IMR-90 (cell line): ENCODE results near the gene SLC66A1.
"Not testable (repeated sequence)": the region's sequence is repeated elsewhere in the genome, so short reads cannot be mapped to it uniquely, and the experiment has no call there.

Experiments used
- BHLHE40 ChIP-seq: fragments of 150-350 bp; IDR thresholded peaks from 2 replicates; pipeline ENCODE4 v1.6.1; 2016; ENCODE audit warnings: mild to moderate bottlenecking, low read depth, low read length
- CEBPB ChIP-seq: IDR thresholded peaks from 2 replicates; pipeline ENCODE4 v1.6.1; 2012; ENCODE audit warnings: low read depth, low read length, improper control_type of control experiment
- MAFK ChIP-seq: IDR thresholded peaks from 2 replicates; pipeline ENCODE4 v1.6.1; 2012; ENCODE audit warnings: low read depth, low read length, improper control_type of control experiment
- MAZ ChIP-seq: IDR thresholded peaks from 2 replicates; pipeline ENCODE4 v1.6.1; 2012; ENCODE audit warnings: low read depth, mild to moderate bottlenecking, low read length, improper control_type of control experiment, moderate library complexity, borderline replicate concordance
- POLR2A ChIP-seq: IDR thresholded peaks from 2 replicates; pipeline ENCODE4 v1.6.1; 2012; ENCODE audit warnings: mild to moderate bottlenecking, low read depth, low read length
- RAD21 ChIP-seq: IDR thresholded peaks from 2 replicates; pipeline ENCODE4 v1.6.1; 2012; ENCODE audit warnings: low read length, improper control_type of control experiment
- RCOR1 ChIP-seq: IDR thresholded peaks from 2 replicates; pipeline ENCODE4 v1.6.1; 2012; ENCODE audit warnings: mild to moderate bottlenecking, low read length, improper control_type of control experiment; ENCODE audit not compliant: insufficient replicate concordance
- RFX5 ChIP-seq: IDR thresholded peaks from 2 replicates; pipeline ENCODE4 v1.8.0; 2012; ENCODE audit warnings: low read depth, mild to moderate bottlenecking, low read length, moderate library complexity
- TF ChIP-seq, protein P1 (sequence below): conservative IDR thresholded peaks from 2 replicates; pipeline ENCODE4 v1.5.1; 2012; ENCODE audit warnings: mild to moderate bottlenecking, low read depth, low read length, improper control_type of control experiment
- TF ChIP-seq, protein P2 (sequence below): fragments of 150-350 bp; IDR thresholded peaks from 2 replicates; pipeline ENCODE4 v1.6.1; 2017; ENCODE audit warnings: mild to moderate bottlenecking, antibody characterized with exemption, low read length, low read depth

DNA sequence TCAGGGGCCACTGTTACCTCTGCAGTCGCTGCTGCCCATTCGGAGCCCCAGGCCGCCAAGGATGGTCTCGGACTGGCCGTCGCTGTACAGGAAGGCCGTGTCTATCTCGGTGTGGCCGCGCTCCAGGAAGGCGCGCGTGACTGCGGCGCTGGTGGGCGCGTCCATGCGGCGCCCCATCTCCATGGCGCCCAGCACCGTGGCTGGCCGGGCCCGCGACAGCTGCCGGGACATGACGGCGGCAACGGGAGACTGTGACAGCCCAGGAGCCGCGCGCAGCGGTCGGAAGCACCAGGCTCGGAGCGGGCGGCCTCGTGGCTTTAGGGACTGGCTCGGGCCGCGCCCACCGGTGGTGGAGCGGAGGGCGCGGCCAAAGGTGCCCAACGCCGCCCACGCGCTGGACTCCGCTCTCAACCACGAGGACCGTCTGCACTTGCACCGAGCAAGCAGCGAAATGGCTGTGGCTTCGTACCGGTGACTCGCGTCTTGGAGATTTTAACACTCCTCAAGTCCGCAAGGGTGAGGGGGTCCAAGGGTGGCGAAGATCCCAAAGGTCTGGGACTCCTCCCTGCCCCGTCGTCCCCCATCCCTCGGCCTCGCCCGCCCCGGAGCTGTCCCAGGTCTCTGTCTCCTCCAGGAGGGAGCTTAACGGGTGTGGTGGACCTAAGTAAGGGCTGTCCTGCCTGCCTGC lies 38.1 kb upstream of the SLC66A1 start:
- TF ChIP-seq, protein P1, sequence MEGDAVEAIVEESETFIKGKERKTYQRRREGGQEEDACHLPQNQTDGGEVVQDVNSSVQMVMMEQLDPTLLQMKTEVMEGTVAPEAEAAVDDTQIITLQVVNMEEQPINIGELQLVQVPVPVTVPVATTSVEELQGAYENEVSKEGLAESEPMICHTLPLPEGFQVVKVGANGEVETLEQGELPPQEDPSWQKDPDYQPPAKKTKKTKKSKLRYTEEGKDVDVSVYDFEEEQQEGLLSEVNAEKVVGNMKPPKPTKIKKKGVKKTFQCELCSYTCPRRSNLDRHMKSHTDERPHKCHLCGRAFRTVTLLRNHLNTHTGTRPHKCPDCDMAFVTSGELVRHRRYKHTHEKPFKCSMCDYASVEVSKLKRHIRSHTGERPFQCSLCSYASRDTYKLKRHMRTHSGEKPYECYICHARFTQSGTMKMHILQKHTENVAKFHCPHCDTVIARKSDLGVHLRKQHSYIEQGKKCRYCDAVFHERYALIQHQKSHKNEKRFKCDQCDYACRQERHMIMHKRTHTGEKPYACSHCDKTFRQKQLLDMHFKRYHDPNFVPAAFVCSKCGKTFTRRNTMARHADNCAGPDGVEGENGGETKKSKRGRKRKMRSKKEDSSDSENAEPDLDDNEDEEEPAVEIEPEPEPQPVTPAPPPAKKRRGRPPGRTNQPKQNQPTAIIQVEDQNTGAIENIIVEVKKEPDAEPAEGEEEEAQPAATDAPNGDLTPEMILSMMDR, result not testable (repeated sequence)
- TF ChIP-seq RCOR1, POLR2A, RAD21, BHLHE40, MAFK, RFX5, MAZ, CEBPB: not testable (repeated sequence)
- TF ChIP-seq, protein P2, sequence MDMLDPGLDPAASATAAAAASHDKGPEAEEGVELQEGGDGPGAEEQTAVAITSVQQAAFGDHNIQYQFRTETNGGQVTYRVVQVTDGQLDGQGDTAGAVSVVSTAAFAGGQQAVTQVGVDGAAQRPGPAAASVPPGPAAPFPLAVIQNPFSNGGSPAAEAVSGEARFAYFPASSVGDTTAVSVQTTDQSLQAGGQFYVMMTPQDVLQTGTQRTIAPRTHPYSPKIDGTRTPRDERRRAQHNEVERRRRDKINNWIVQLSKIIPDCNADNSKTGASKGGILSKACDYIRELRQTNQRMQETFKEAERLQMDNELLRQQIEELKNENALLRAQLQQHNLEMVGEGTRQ, result not testable (repeated sequence)
